GM12891 (cell line): ENCODE results near the gene MIP.

ENCODE experiments used
- DNase-seq: peaks from one replicate; pipeline ENCODE4 v3.0.0; 2011; ENCODE audit warnings: low spot score; ENCODE audit not compliant: insufficient read length
- FAIRE-seq: peaks from 2 replicates; lab custom pipeline; 2011; peaks lifted over from hg19 to GRCh38; lab: Jason Lieb, UNC
- PAX5 ChIP-seq: IDR thresholded peaks from 2 replicates; pipeline ENCODE4 v1.6.1; 2011; ENCODE audit warnings: low read length, moderate library complexity, mild to moderate bottlenecking; ENCODE audit not compliant: insufficient read depth, severe bottlenecking
- POLR2A ChIP-seq: IDR thresholded peaks from 2 replicates; pipeline ENCODE4 v1.6.1; 2011; ENCODE audit warnings: low read depth, low read length, control low read depth
- POLR2AphosphoS5 ChIP-seq: IDR thresholded peaks from 2 replicates; pipeline ENCODE4 v1.6.1; 2011; ENCODE audit warnings: low read depth, low read length, control low read depth
- POU2F2 ChIP-seq: IDR thresholded peaks from 2 replicates; pipeline ENCODE4 v1.6.1; 2011; ENCODE audit warnings: low read depth, mild to moderate bottlenecking, control low read depth, low read length, moderate library complexity
- SPI1 ChIP-seq: IDR thresholded peaks from 2 replicates; pipeline ENCODE4 v1.6.1; 2011; ENCODE audit warnings: low read depth, low read length, control low read depth
- TAF1 ChIP-seq: IDR thresholded peaks from 2 replicates; pipeline ENCODE4 v1.6.1; 2011; ENCODE audit warnings: low read depth, low read length, control low read depth

MIP gene

GRCh38 chr12:56486694-56487093 lies 32.2 kb upstream of the MIP start:
- no peak for FAIRE-seq
- no peak for DNase-seq
- TF ChIP-seq POLR2A (no peak), POLR2AphosphoS5 (no peak), PAX5 (no peak), TAF1 (no peak), POU2F2 (no peak), SPI1 (no peak)

- TF ChIP-seq TAF1 (no peak), POLR2AphosphoS5 (no peak), PAX5 (no peak), POLR2A (no peak), POU2F2 (no peak), SPI1 (no peak)
- FAIRE-seq (no peak), DNase-seq (no peak)
Measured at GRCh38 chr12:56484566-56484965, 30.1 kb upstream of the MIP start.

- DNase-seq (no peak), FAIRE-seq (no peak)
Measured at GRCh38 chr12:56479625-56480024, 25.2 kb upstream of the MIP start.

GRCh38 chr12:56477521-56478225 lies 23.2 kb upstream of the MIP start:
- DNase-seq (no peak), FAIRE-seq (peak; percentile 5)
- no peak for TF ChIP-seq SPI1
- TF ChIP-seq POLR2A = 0 out of 2 replicates have a peak, but pooled peaks have one; percentile 40

More at GRCh38 chr12:56479625-56480024, 25.2 kb upstream of the MIP start:
- TF ChIP-seq SPI1 = no peak

- no peak for TF ChIP-seq POLR2AphosphoS5
- no peak for TF ChIP-seq POU2F2
- no peak for TF ChIP-seq SPI1
- TF ChIP-seq TAF1 = no peak
- no peak for TF ChIP-seq POLR2A
- no peak for TF ChIP-seq PAX5
- no peak for FAIRE-seq
- no peak for DNase-seq
Measured at GRCh38 chr12:56476972-56477432, 22.5 kb upstream of the MIP start.

- FAIRE-seq (no peak), DNase-seq (no peak)
- TF ChIP-seq TAF1 = no peak
- no peak for TF ChIP-seq POLR2A
- no peak for TF ChIP-seq POU2F2
- no peak for TF ChIP-seq POLR2AphosphoS5
- no peak for TF ChIP-seq PAX5
Measured at GRCh38 chr12:56476143-56476542, 21.7 kb upstream of the MIP start.

- FAIRE-seq = no peak
- DNase-seq = no peak
Measured at GRCh38 chr12:56474389-56474788, 19.9 kb upstream of the MIP start.

GRCh38 chr12:56469007-56469930 lies 14.8 kb upstream of the MIP start:
- TF ChIP-seq POLR2AphosphoS5 = no peak
- no peak for TF ChIP-seq PAX5
- TF ChIP-seq SPI1 = no peak
- no peak for TF ChIP-seq POU2F2
- TF ChIP-seq POLR2A = no peak
- TF ChIP-seq TAF1 = no peak
- FAIRE-seq (no peak), DNase-seq (no peak)

More at GRCh38 chr12:56474389-56474788, 19.9 kb upstream of the MIP start:
- TF ChIP-seq POLR2A (no peak), SPI1 (no peak), PAX5 (no peak), TAF1 (no peak), POU2F2 (no peak), POLR2AphosphoS5 (no peak)

GRCh38 chr12:56468216-56469006 lies 14.0 kb upstream of the MIP start, which contains the start of gene SPRYD4:
Gene SPRYD4 (plus strand): TSS chr12:56468578. CDS start chr12:56468592, 14 bp downstream.
- FAIRE-seq (peak; percentile 94), DNase-seq (peak; percentile 84)
- peak; percentile 95 for TF ChIP-seq POLR2A
- peak; percentile 95 for TF ChIP-seq TAF1
- peak; percentile 41 for TF ChIP-seq PAX5
- TF ChIP-seq POLR2AphosphoS5 = peak; percentile 93
- peak; percentile 83 for TF ChIP-seq POU2F2
- peak; percentile 72 for TF ChIP-seq SPI1
